ENCODE data around the gene IL7R. TPM values are rescaled to one million over a fixed set of nuclear protein-coding genes. Genes with fewer than 3 reads are reported as not detected.

Gene IL7R
- total RNA-seq, 4 donors from 2014 or later, result 2.8 to 6.3 (median 5.7) TPM

- H3K4me3 ChIP-seq, result no peak overlapping the region
- no peak overlapping the region for H3K27ac ChIP-seq
- H3K36me3 ChIP-seq, result no peaks in the 10 kb centered on the region
- no peak for TF ChIP-seq POLR2A (IDR thresholded peaks at IDR 0.05)
- TF ChIP-seq EP300 (IDR thresholded peaks at IDR 0.05), result no peak
- no peak for TF ChIP-seq CTCF (IDR thresholded peaks at IDR 0.05)
- 81 to 83% methylated on average over 5 of the region's 5 CpGs for WGBS, 2 donors
- H3K9me3 ChIP-seq, result no peaks in the 10 kb centered on the region
- H3K4me1 ChIP-seq, result no peaks in the 10 kb centered on the region
- DNase-seq (ENCODE audit: low spot score in 2 of 2), result no peak
- H3K27me3 ChIP-seq, result no peaks in the 10 kb centered on the region
Measured at GRCh38 chr5:35894131-35894530, 37.4 kb downstream of the IL7R start.

- WGBS, 2 donors, result 75 to 84% methylated on average over 7 of the region's 7 CpGs
- no peak overlapping the region for H3K27ac ChIP-seq
- no peak for DNase-seq (ENCODE audit: low spot score in 2 of 2)
- H3K4me1 ChIP-seq, result no peaks in the 10 kb centered on the region
- H3K36me3 ChIP-seq, result no peaks in the 10 kb centered on the region
- no peak overlapping the region for H3K4me3 ChIP-seq
- no peaks in the 10 kb centered on the region for H3K27me3 ChIP-seq
- TF ChIP-seq CTCF (IDR thresholded peaks at IDR 0.05), result no peak
- TF ChIP-seq POLR2A (IDR thresholded peaks at IDR 0.05), result no peak
- no peak for TF ChIP-seq EP300 (IDR thresholded peaks at IDR 0.05)
- H3K9me3 ChIP-seq, result peaks cover 0 to under 1% (median 0%) of the 10 kb centered on the region in 4 donors
Measured at GRCh38 chr5:35898952-35899660, 42.4 kb downstream of the IL7R start.

- Histone ChIP-seq H3K36me3 (no peaks in the 10 kb centered on the region), H3K4me1 (no peaks in the 10 kb centered on the region), H3K27me3 (no peaks in the 10 kb centered on the region), H3K4me3 (no peak overlapping the region), H3K9me3 (peaks cover 0 to 5% (median 0%) of the 10 kb centered on the region in 4 donors), H3K27ac (no peak overlapping the region)
- no peak for TF ChIP-seq EP300 (IDR thresholded peaks at IDR 0.05)
- no peak for TF ChIP-seq CTCF (IDR thresholded peaks at IDR 0.05)
- TF ChIP-seq POLR2A (IDR thresholded peaks at IDR 0.05), result no peak
- no peak for DNase-seq (ENCODE audit: low spot score in 2 of 2)
- 52 to 54% methylated on average over 3 of the region's 3 CpGs for WGBS, 2 donors
Measured at GRCh38 chr5:35899800-35900199, 43.1 kb downstream of the IL7R start.

- WGBS, 2 donors, result 77 to 87% methylated on average over 3 of the region's 3 CpGs
Measured at GRCh38 chr5:35900972-35901695, 44.4 kb downstream of the IL7R start.

More at GRCh38 chr5:35900972-35901695, 44.4 kb downstream of the IL7R start:
- H3K4me1 ChIP-seq, result no peaks in the 10 kb centered on the region
- H3K27me3 ChIP-seq, result no peaks in the 10 kb centered on the region
- H3K36me3 ChIP-seq, result no peaks in the 10 kb centered on the region
- no peak for DNase-seq (ENCODE audit: low spot score in 2 of 2)
- H3K4me3 ChIP-seq, result no peak overlapping the region
- H3K9me3 ChIP-seq, result peaks cover 0 to 5% (median 0%) of the 10 kb centered on the region in 4 donors
- no peak overlapping the region for H3K27ac ChIP-seq
- TF ChIP-seq EP300 (IDR thresholded peaks at IDR 0.05), result no peak
- no peak for TF ChIP-seq POLR2A (IDR thresholded peaks at IDR 0.05)
- TF ChIP-seq CTCF (IDR thresholded peaks at IDR 0.05), result no peak
